GM18505 (cell line): ENCODE data around the gene GPLD1.

Experiments used
- ATAC-seq: cut with Tn5 transposase; IDR thresholded peaks from one replicate; pipeline ENCODE4 v1.9.1; 2021; ENCODE audit not compliant: unreplicated experiment
- POLR2A ChIP-seq: IDR thresholded peaks from 4 replicates; pipeline ENCODE4 v1.6.1; 2011; ENCODE audit warnings: borderline replicate concordance; ENCODE audit not compliant: insufficient read depth, insufficient read length; ENCODE audit errors: extremely low read depth

Gene GPLD1

DNA sequence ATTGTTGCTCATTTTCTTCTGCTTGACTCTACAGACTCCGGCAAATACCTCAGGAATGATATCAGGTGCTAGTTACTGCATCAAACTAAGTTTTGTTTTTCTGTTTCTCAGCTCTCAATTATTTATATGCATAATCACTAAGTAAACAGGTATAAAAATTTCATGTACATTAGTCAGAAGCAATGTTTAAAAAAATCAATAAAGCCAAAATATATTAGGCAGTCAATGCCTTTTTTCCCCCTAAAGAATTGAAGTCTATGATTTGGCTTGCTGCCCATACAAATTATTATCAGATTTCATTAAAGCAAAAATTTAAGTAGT lies 107.2 kb downstream of the GPLD1 start:
- no peak for ATAC-seq
- no peak for TF ChIP-seq POLR2A

DNA sequence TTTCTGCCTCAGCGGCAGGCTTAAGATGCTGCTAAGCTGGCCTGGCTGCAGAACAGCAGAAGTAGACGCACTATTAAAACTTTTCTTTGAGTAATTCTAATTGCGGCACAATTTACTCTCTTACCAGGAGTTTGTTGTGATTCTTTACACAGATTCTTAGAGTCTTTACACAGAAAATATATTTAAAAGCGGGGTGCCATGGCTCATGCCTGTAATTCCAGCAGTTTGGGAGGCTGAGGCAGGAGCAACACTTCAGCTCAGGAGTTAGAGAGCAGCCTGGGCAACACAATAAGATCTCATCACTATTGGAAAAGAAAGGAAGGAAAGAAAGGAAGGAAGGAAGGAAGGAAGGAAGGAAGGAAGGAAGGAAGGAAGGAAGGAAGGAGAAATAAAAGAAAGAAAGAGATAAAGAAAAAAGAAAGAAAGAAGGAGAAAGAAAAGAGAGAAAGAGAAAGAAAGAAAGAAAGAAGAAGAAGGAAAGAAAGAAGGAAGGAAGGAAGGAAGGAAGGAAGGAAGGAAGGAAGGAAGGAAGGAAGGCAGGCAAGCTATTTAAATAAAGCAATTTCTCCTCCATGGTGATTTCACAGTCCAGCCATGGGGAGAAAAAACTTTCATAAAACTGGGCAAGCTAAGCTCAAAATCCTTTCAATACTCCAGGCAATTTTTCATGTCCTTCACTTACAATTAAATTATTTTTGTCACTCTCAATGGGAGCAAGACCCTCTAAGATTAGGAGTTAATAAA lies 107.7 kb downstream of the GPLD1 start:
- no peak for ATAC-seq

DNA sequence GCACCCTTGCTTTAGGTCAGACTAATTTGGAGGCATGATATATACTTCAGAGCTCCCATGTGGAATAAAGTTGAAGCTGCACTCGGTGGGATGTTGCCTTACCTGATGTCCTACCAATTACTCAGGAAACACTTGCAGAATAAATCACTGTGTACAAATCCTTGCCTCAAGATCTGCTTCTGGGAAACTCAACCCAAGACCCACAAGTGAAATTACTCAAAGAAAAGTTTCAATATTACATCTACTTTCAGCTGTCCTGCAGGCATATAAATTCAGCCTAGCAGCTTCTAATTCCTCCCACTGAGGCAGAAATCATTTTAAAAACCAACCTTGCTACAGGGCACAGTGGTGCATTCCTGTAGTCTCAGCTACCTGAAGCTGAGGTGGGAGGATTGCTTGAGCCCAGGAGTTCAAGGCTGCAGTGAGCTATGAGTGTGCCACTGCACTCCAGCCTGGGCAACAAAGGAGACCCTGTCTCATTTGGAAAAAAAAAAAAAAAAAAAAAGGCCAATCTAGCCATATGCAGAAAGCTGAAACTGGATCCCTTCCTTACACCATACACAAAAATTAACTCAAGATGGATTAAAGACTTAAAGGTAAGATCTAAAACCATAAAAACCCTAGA lies 110.8 kb downstream of the GPLD1 start:
- TF ChIP-seq POLR2A, result no peak
- ATAC-seq, result no peak

More for the DNA sequence above, 107.7 kb downstream of the GPLD1 start:
- TF ChIP-seq POLR2A, result no peak
